ENCODE results near the gene GSG1L. TPM values are rescaled to one million over a fixed set of nuclear protein-coding genes. Genes with fewer than 3 reads are reported as not detected.

GSG1L gene
- polyA plus RNA-seq, 4 donors: 0.09 to 0.22 TPM; not detected in 2

- no peak overlapping the region for H3K27ac ChIP-seq (ENCODE audit: low read depth in 1 of 3, low read length in 2 of 3)
- DNase-seq (no peak), FAIRE-seq (no peak)
- WGBS, 3 donors: 93 to 94% (median 93%) methylated on average over 21 of the region's 21 CpGs
- H3K4me3 ChIP-seq (ENCODE audit: low read depth in 1 of 3, low read length in 3 of 3): no peak overlapping the region
- no peaks in the 10 kb centered on the region for H3K9me3 ChIP-seq (ENCODE audit: control insufficient read depth in 2 of 2, insufficient read depth in 1 of 2, low read depth in 1 of 2, low read length in 1 of 2)
- no peaks in the 10 kb centered on the region for H3K27me3 ChIP-seq (ENCODE audit: control insufficient read depth in 3 of 3, insufficient read depth in 3 of 3, low read length in 3 of 3)
- no peaks in the 10 kb centered on the region for H3K4me1 ChIP-seq (ENCODE audit: control insufficient read depth in 3 of 3, insufficient read depth in 2 of 3, low read depth in 1 of 3, low read length in 2 of 3)
- peaks cover 11 to 67% (median 22%) of the 10 kb centered on the region in 3 donors for H3K36me3 ChIP-seq (ENCODE audit: control insufficient read depth in 3 of 3, insufficient read depth in 2 of 3, low read depth in 1 of 3, low read length in 3 of 3)
Observed at GRCh38 chr16:28098171-28098958, 34.9 kb upstream of the GSG1L start.

DNA sequence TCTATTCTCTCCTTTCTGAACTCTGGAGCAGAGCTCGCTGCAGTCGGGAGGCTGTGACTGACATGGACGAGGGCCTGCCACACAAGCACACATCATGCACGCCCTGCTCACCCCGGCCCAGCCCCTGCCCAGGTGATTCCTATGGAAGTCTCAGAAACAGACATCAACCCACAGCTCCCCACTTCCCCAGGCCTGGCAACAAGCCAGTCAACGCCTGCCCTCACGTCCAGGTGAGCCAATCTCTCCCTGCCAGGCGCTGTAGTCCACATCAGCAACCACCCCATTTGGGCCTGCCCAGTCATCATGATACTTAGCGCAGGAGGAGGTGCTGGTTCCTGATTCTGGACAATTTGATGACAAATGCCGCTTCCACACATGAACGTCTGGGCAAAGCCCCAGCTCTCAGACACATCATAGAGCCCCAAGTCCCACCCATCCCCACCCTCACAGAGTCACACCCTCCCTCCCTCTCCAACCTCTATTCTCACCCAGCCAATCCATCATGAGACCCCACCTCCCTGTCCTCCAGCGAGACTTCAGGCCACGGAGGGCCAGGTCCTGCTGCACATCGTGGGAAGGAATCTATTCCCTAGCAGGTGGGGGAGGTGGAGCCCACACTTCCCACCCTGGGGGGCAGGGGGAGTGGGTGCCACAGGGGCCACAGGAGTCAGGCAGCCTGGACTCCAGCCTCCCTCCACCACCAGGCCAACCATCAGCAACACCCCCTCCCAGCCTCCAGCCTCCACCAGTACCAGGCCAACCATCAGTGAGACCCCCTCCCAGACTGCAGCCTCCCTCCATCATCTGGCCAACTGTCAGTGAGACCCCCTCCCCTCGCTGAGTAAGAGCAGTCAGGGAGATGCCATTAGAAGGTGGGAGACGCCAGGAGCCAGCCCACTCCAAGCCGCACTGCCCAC, 33.7 kb upstream of the GSG1L start:
- WGBS, 3 donors: 86 to 88% (median 88%) methylated on average over 17 of the region's 17 CpGs
- H3K27me3 ChIP-seq (ENCODE audit: control insufficient read depth in 3 of 3, insufficient read depth in 3 of 3, low read length in 3 of 3): no peaks in the 10 kb centered on the region
- FAIRE-seq (no peak), DNase-seq (no peak)
- H3K4me1 ChIP-seq (ENCODE audit: control insufficient read depth in 3 of 3, insufficient read depth in 2 of 3, low read depth in 1 of 3, low read length in 2 of 3): no peaks in the 10 kb centered on the region
- H3K27ac ChIP-seq (ENCODE audit: low read depth in 1 of 3, low read length in 2 of 3): no peak overlapping the region
- H3K4me3 ChIP-seq (ENCODE audit: low read depth in 1 of 3, low read length in 3 of 3): no peak overlapping the region
- peaks cover 10 to 56% (median 19%) of the 10 kb centered on the region in 3 donors for H3K36me3 ChIP-seq (ENCODE audit: control insufficient read depth in 3 of 3, insufficient read depth in 2 of 3, low read depth in 1 of 3, low read length in 3 of 3)
- H3K9me3 ChIP-seq (ENCODE audit: control insufficient read depth in 2 of 2, insufficient read depth in 1 of 2, low read depth in 1 of 2, low read length in 1 of 2): no peaks in the 10 kb centered on the region

DNA sequence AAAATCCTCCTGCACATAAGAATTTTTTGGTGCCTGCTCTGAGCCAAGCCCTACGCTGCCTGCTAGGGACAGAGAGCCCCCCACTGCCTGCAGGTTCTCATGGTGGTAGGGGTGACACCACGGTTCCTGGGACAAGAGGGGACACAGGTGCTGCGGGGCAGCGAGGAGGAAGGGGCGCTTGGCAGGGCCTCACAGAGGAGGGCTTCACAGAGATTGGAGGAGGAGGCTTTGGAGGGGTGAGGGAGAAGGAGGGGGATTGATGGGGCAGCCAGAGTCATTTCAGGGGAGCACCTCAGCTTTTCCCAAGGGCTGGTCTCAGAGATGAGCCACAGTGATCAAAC, 29.8 kb upstream of the GSG1L start:
- WGBS, 3 donors: 77 to 87% (median 86%) methylated on average over 5 of the region's 5 CpGs
- H3K4me1 ChIP-seq (ENCODE audit: control insufficient read depth in 3 of 3, insufficient read depth in 2 of 3, low read depth in 1 of 3, low read length in 2 of 3): no peaks in the 10 kb centered on the region
- no peaks in the 10 kb centered on the region for H3K9me3 ChIP-seq (ENCODE audit: control insufficient read depth in 2 of 2, insufficient read depth in 1 of 2, low read depth in 1 of 2, low read length in 1 of 2)
- no peak overlapping the region for H3K27ac ChIP-seq (ENCODE audit: low read depth in 1 of 3, low read length in 2 of 3)
- peaks cover 0 to 19% (median 3%) of the 10 kb centered on the region in 3 donors for H3K36me3 ChIP-seq (ENCODE audit: control insufficient read depth in 3 of 3, insufficient read depth in 2 of 3, low read depth in 1 of 3, low read length in 3 of 3)
- H3K4me3 ChIP-seq (ENCODE audit: low read depth in 1 of 3, low read length in 3 of 3): no peak overlapping the region
- no peak for DNase-seq
- no peaks in the 10 kb centered on the region for H3K27me3 ChIP-seq (ENCODE audit: control insufficient read depth in 3 of 3, insufficient read depth in 3 of 3, low read length in 3 of 3)
- FAIRE-seq: no peak

- FAIRE-seq (no peak), DNase-seq (no peak)
- Histone ChIP-seq H3K4me3 (ENCODE audit: low read depth in 1 of 3, low read length in 3 of 3) (no peak overlapping the region), H3K9me3 (ENCODE audit: control insufficient read depth in 2 of 2, insufficient read depth in 1 of 2, low read depth in 1 of 2, low read length in 1 of 2) (no peaks in the 10 kb centered on the region), H3K4me1 (ENCODE audit: control insufficient read depth in 3 of 3, insufficient read depth in 2 of 3, low read depth in 1 of 3, low read length in 2 of 3) (no peaks in the 10 kb centered on the region), H3K36me3 (ENCODE audit: control insufficient read depth in 3 of 3, insufficient read depth in 2 of 3, low read depth in 1 of 3, low read length in 3 of 3) (peaks cover 0 to 14% (median 0%) of the 10 kb centered on the region in 3 donors), H3K27ac (ENCODE audit: low read depth in 1 of 3, low read length in 2 of 3) (no peak overlapping the region), H3K27me3 (ENCODE audit: control insufficient read depth in 3 of 3, insufficient read depth in 3 of 3, low read length in 3 of 3) (no peaks in the 10 kb centered on the region)
- 83 to 91% (median 87%) methylated on average over 17 of the region's 17 CpGs for WGBS, 3 donors
Observed at GRCh38 chr16:28092721-28093384, 29.3 kb upstream of the GSG1L start.

- Histone ChIP-seq H3K36me3 (ENCODE audit: control insufficient read depth in 3 of 3, insufficient read depth in 2 of 3, low read depth in 1 of 3, low read length in 3 of 3) (peaks cover 0 to 2% (median 0%) of the 10 kb centered on the region in 3 donors), H3K4me1 (ENCODE audit: control insufficient read depth in 3 of 3, insufficient read depth in 2 of 3, low read depth in 1 of 3, low read length in 2 of 3) (no peaks in the 10 kb centered on the region), H3K27me3 (ENCODE audit: control insufficient read depth in 3 of 3, insufficient read depth in 3 of 3, low read length in 3 of 3) (no peaks in the 10 kb centered on the region), H3K4me3 (ENCODE audit: low read depth in 1 of 3, low read length in 3 of 3) (no peak overlapping the region), H3K9me3 (ENCODE audit: control insufficient read depth in 2 of 2, insufficient read depth in 1 of 2, low read depth in 1 of 2, low read length in 1 of 2) (no peaks in the 10 kb centered on the region), H3K27ac (ENCODE audit: low read depth in 1 of 3, low read length in 2 of 3) (no peak overlapping the region)
- DNase-seq (no peak), FAIRE-seq (no peak)
- 86 to 92% (median 87%) methylated on average over 12 of the region's 12 CpGs for WGBS, 3 donors
Observed at GRCh38 chr16:28091656-28092055, 28.1 kb upstream of the GSG1L start.

DNA sequence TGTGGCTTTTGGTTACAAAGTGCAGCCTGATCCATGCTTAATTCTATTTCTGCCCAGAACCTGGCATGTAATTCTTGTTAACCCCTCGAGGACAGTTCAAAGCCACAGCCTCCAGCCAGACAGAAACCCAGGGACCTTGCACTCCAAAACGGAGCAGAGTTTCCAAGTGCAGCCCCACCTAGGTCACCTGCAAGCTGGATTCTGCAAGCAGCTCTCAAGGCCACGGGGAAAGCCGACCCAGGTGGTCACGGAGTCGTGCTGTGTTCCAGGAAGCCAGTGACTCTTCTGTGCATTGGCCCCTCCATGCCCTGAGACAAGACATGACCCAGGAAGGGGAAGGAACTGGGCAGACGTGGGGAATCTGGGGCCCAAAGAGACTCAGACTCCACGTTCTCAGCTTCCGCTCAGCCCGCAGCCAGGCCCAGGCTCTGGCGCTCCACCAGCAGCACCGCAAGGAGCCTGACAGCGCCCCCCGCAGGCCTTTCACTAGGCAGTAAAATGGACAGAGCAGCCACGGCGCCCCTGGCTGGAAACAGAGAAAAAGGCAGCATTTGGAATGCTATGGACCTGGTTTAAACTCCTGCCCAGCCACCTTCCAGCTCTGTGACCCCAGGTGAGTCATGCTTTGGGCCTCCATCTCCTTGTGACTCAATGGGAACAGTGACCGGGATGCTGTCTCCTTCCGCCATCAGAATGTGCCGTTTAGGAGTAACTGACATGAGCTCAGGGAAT, 27.3 kb upstream of the GSG1L start:
- H3K27me3 ChIP-seq (ENCODE audit: control insufficient read depth in 3 of 3, insufficient read depth in 3 of 3, low read length in 3 of 3): no peaks in the 10 kb centered on the region
- H3K9me3 ChIP-seq (ENCODE audit: control insufficient read depth in 2 of 2, insufficient read depth in 1 of 2, low read depth in 1 of 2, low read length in 1 of 2): no peaks in the 10 kb centered on the region
- no peak overlapping the region for H3K27ac ChIP-seq (ENCODE audit: low read depth in 1 of 3, low read length in 2 of 3)
- H3K36me3 ChIP-seq (ENCODE audit: control insufficient read depth in 3 of 3, insufficient read depth in 2 of 3, low read depth in 1 of 3, low read length in 3 of 3): no peaks in the 10 kb centered on the region
- H3K4me3 ChIP-seq (ENCODE audit: low read depth in 1 of 3, low read length in 3 of 3): no peak overlapping the region
- DNase-seq: no peak
- FAIRE-seq: no peak
- H3K4me1 ChIP-seq (ENCODE audit: control insufficient read depth in 3 of 3, insufficient read depth in 2 of 3, low read depth in 1 of 3, low read length in 2 of 3): no peaks in the 10 kb centered on the region
- WGBS, 3 donors: 79 to 80% (median 80%) methylated on average over 19 of the region's 19 CpGs

DNA sequence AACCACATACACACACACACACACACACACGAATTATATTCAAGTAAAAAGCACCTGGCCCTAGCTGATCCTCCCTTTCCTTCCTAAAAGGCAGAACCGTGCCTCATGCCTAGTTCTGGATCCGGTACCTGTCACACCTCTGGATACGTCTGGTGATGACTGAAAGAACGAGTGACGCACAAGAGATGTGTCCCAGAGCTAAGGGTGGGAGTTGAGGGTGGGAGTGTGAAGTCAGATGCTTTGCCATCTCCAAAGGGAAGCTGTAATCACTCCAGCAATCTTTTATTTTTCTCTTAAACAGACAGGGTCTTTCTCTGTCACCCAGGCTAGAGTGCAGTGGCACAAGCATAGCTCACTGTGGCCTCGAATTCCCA, 26.5 kb upstream of the GSG1L start:
- WGBS, 3 donors: 83 to 87% (median 86%) methylated on average over 7 of the region's 7 CpGs
- FAIRE-seq (no peak), DNase-seq (no peak)
- H3K4me1 ChIP-seq (ENCODE audit: control insufficient read depth in 3 of 3, insufficient read depth in 2 of 3, low read depth in 1 of 3, low read length in 2 of 3): no peaks in the 10 kb centered on the region
- no peak overlapping the region for H3K4me3 ChIP-seq (ENCODE audit: low read depth in 1 of 3, low read length in 3 of 3)
- H3K27me3 ChIP-seq (ENCODE audit: control insufficient read depth in 3 of 3, insufficient read depth in 3 of 3, low read length in 3 of 3): no peaks in the 10 kb centered on the region
- H3K36me3 ChIP-seq (ENCODE audit: control insufficient read depth in 3 of 3, insufficient read depth in 2 of 3, low read depth in 1 of 3, low read length in 3 of 3): no peaks in the 10 kb centered on the region
- no peak overlapping the region for H3K27ac ChIP-seq (ENCODE audit: low read depth in 1 of 3, low read length in 2 of 3)
- H3K9me3 ChIP-seq (ENCODE audit: control insufficient read depth in 2 of 2, insufficient read depth in 1 of 2, low read depth in 1 of 2, low read length in 1 of 2): no peaks in the 10 kb centered on the region
